Cardiac atrium fibroblast (primary cell): ENCODE measurements around the gene ZC3H7B. TPM values are rescaled to one million over a fixed set of nuclear protein-coding genes. Genes with fewer than 3 reads are reported as not detected.

ENCODE experiments used
- total RNA-seq: library from RNA; depleted of rRNA; stranded (reverse); fragments of >200 nt; gene quantifications from 2 replicates; pipeline ENCODE4 v1.2.3, GENCODE V29; 2015

The ZC3H7B gene, protein sequence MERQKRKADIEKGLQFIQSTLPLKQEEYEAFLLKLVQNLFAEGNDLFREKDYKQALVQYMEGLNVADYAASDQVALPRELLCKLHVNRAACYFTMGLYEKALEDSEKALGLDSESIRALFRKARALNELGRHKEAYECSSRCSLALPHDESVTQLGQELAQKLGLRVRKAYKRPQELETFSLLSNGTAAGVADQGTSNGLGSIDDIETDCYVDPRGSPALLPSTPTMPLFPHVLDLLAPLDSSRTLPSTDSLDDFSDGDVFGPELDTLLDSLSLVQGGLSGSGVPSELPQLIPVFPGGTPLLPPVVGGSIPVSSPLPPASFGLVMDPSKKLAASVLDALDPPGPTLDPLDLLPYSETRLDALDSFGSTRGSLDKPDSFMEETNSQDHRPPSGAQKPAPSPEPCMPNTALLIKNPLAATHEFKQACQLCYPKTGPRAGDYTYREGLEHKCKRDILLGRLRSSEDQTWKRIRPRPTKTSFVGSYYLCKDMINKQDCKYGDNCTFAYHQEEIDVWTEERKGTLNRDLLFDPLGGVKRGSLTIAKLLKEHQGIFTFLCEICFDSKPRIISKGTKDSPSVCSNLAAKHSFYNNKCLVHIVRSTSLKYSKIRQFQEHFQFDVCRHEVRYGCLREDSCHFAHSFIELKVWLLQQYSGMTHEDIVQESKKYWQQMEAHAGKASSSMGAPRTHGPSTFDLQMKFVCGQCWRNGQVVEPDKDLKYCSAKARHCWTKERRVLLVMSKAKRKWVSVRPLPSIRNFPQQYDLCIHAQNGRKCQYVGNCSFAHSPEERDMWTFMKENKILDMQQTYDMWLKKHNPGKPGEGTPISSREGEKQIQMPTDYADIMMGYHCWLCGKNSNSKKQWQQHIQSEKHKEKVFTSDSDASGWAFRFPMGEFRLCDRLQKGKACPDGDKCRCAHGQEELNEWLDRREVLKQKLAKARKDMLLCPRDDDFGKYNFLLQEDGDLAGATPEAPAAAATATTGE
- 41.9 and 60.9 TPM in 2 replicates for total RNA-seq

DNA sequence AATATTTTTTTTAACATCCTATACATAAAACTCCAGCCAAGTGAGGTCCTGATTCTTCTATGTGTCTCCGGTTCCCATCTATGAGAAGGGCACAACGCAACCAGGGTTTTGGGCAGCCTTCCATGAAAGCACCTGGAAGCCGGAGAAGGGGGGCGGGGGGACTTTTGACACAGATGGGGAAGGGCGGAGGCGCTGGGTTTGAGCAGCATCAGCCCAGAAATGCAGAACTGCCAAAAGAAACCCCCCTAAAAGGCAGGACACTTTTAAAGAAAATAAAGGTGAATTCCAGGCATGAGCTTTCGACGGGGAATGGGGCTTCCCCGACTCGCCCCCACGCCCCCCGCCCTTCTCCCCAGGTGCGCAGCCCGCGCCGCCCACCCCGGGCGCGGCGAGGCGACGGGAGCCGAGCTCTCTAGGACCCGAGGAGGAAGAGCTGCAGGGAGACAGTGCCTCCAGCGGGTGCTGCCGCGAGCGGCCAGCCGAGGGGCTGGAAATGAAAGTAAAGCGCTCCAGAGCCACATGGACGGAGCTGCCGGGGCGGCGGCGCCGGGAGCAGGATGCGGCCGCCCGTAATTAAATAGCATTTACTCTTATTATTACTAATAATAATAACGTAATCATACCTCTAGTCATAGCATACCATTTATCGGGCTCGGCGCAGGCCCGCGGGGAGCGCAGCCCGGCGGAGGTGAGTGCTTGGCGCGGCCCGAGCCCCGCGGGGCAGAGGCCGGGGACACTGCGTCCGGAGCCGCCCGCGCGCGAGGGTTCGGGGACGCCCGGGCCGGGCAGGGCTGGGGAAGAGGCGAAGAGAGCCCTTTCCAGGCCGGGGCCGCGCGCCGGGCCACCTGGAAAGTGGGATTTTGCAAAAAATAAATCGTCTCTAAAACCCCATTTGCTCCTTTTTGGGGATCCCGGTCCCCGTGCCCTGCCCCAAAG is at the start of gene ZC3H7B:
TSS of gene ZC3H7B (plus strand) at position 441 of the 936 bp plus-strand sequence. CDS start 19,136 bp downstream, outside the sequence.

DNA sequence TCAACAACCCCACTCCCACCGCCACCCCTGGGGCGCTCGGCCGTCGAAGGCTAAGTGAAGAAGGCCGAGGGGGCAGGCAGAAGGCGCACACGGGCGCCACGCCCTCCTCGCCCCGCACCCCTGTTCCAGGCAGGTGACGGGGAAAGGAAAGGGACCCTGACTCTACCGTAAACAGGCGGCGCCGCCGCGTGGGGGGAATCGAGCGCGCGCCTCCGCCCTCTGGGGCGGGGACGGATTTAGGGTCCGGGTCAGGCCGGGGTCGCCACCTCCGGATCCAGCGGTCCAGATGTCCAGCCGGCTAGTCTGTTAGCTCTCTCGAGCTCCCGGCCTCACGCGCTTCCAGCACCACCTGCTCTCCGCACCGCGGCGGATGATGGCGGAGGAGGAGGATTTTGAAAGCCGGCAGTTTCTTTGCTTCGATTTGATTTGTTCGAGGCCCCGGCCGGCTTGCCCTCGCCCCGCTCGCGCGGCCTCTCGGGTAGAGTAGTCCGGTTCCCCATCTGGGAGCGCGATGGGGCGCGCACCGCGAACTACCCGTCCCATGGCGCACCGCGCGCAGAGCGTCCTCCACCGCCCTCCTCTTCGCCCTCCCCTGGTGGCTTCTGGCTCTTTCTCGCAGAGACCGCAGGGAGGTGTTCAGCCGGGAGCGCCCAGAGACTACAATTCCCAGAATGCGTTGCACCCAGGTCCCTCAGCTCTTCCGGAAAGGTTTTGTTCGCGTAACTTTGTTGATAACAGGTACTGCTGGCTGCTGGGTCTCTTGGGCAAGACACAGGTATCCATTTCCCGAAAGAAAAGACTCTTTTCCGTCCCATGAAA is 15.3 kb upstream of the ZC3H7B start, which contains the start of gene RANGAP1:
TSS of gene RANGAP1 (minus strand) at position 368 of the 819 bp plus-strand sequence. CDS start 5,143 bp downstream, outside the sequence.

DNA sequence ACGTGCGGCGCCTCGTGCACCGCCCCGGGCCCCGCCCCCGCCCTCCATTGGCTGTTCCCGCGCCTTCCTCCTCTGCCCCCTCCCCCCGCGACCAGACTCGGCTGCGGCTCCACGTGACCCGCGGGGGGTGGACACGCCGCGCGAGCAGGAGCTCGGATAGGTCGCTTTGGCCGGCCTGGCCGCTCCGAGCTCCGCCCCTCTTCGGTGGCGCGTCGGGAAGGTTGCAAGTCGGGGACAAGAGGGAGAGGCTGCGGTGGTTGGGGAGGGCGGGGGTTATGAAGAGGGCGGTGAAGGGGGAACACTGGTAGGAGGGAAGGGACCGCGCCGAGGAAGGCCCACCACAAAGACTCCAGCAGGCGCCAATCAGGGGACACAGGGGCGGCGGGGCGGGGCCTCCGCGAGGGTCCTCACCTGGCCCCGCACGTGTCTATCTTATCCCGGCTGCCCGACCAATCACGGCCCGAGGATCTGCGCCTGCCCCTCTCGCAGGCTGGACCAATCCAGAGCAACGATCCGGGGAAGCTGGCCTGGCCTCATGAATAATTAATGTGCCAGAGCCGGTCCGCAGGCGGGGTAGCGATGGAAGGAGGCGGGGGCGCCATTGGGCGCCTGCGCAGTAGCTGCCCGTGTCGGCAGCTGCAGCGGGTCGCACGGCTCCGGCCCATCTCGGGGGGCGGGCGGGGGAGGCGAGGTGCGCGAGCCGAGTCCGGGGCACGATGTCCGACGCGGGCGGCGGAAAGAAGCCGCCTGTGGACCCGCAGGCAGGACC is 80.2 kb downstream of the ZC3H7B start, which contains the start of gene TEF:
TSS of gene TEF (plus strand) at position 614 of the 769 bp plus-strand sequence. CDS start at position 717, 103 bp downstream.

Other genes with a start within 250 kb of the ZC3H7B start
- 27.2 and 47.3 TPM in 2 replicates for gene EP300, start 208.9 kb upstream of the ZC3H7B start, total RNA-seq
- 15.5 and 19.4 TPM in 2 replicates for gene L3MBTL2, start 96.2 kb upstream of the ZC3H7B start, total RNA-seq
- gene CHADL, start 60.6 kb upstream of the ZC3H7B start, total RNA-seq, result 0.16 and 0.18 TPM in 2 replicates
- gene RANGAP1, start 15.3 kb upstream of the ZC3H7B start, total RNA-seq, result 43.9 and 68.9 TPM in 2 replicates
- 3.1 and 4.2 TPM in 2 replicates for gene TEF, start 80.4 kb downstream of the ZC3H7B start, total RNA-seq
- 21.8 and 33.2 TPM in 2 replicates for gene TOB2, start 145.3 kb downstream of the ZC3H7B start, total RNA-seq
- 35.2 and 39.5 TPM in 2 replicates for gene PHF5A, start 167.2 kb downstream of the ZC3H7B start, total RNA-seq
- 59.6 and 74.5 TPM in 2 replicates for gene ACO2, start 167.6 kb downstream of the ZC3H7B start, total RNA-seq
- gene POLR3H, start 242.9 kb downstream of the ZC3H7B start, total RNA-seq, result 16.5 and 17.5 TPM in 2 replicates